ENCODE results near the gene PGK1. TPM values are rescaled to one million over a fixed set of nuclear protein-coding genes. Genes with fewer than 3 reads are reported as not detected.

Gene PGK1
- total RNA-seq, 1 experiment from 2014 or later = 607 TPM

DNA sequence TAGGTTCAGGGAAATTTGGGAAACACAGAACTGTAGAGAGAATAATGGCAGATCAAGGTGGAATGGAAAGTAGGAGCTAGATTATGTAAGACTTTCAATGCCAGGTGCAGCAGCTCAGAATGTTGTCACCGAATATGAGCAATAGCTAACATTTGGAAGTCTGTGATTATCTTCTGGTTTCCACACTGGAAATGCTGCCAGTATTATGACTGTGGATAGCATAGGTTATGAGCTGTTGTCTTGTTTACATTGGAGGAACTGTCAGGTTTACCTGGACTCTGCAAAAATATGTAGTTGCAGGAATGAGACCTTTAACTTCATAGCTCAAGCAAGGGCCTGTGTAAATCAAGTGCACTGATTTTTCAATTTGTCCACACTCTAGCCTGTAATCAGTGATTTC is 61.4 kb downstream of the PGK1 start (continued):
- TF ChIP-seq ETV6 (CRISPR knock-in tag; IDR thresholded peaks at IDR 0.05) (no peak), NFYB (CRISPR knock-in tag; conservative IDR thresholded peaks at IDR 0.05; ENCODE audit: low read depth) (no peak), ZNF263 (CRISPR knock-in tag; IDR thresholded peaks at IDR 0.05; ENCODE audit: low read depth) (no peak), RELA (CRISPR knock-in tag; IDR thresholded peaks at IDR 0.05; ENCODE audit: borderline replicate concordance) (no peak)
- TF ChIP-seq, protein P1, sequence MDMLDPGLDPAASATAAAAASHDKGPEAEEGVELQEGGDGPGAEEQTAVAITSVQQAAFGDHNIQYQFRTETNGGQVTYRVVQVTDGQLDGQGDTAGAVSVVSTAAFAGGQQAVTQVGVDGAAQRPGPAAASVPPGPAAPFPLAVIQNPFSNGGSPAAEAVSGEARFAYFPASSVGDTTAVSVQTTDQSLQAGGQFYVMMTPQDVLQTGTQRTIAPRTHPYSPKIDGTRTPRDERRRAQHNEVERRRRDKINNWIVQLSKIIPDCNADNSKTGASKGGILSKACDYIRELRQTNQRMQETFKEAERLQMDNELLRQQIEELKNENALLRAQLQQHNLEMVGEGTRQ (CRISPR knock-in tag; IDR thresholded peaks at IDR 0.05) = no peak
- TF ChIP-seq, protein P2, sequence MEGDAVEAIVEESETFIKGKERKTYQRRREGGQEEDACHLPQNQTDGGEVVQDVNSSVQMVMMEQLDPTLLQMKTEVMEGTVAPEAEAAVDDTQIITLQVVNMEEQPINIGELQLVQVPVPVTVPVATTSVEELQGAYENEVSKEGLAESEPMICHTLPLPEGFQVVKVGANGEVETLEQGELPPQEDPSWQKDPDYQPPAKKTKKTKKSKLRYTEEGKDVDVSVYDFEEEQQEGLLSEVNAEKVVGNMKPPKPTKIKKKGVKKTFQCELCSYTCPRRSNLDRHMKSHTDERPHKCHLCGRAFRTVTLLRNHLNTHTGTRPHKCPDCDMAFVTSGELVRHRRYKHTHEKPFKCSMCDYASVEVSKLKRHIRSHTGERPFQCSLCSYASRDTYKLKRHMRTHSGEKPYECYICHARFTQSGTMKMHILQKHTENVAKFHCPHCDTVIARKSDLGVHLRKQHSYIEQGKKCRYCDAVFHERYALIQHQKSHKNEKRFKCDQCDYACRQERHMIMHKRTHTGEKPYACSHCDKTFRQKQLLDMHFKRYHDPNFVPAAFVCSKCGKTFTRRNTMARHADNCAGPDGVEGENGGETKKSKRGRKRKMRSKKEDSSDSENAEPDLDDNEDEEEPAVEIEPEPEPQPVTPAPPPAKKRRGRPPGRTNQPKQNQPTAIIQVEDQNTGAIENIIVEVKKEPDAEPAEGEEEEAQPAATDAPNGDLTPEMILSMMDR (IDR thresholded peaks at IDR 0.05) = no peak
- TF ChIP-seq, protein P3, sequence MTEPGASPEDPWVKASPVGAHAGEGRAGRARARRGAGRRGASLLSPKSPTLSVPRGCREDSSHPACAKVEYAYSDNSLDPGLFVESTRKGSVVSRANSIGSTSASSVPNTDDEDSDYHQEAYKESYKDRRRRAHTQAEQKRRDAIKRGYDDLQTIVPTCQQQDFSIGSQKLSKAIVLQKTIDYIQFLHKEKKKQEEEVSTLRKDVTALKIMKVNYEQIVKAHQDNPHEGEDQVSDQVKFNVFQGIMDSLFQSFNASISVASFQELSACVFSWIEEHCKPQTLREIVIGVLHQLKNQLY (CRISPR knock-in tag; IDR thresholded peaks at IDR 0.05) = no peak
- TF ChIP-seq, protein P4, sequence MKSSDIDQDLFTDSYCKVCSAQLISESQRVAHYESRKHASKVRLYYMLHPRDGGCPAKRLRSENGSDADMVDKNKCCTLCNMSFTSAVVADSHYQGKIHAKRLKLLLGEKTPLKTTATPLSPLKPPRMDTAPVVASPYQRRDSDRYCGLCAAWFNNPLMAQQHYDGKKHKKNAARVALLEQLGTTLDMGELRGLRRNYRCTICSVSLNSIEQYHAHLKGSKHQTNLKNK (CRISPR knock-in tag; IDR thresholded peaks at IDR 0.05) = no peak
- TF ChIP-seq, protein P5, sequence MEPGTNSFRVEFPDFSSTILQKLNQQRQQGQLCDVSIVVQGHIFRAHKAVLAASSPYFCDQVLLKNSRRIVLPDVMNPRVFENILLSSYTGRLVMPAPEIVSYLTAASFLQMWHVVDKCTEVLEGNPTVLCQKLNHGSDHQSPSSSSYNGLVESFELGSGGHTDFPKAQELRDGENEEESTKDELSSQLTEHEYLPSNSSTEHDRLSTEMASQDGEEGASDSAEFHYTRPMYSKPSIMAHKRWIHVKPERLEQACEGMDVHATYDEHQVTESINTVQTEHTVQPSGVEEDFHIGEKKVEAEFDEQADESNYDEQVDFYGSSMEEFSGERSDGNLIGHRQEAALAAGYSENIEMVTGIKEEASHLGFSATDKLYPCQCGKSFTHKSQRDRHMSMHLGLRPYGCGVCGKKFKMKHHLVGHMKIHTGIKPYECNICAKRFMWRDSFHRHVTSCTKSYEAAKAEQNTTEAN (CRISPR knock-in tag; IDR thresholded peaks at IDR 0.05) = no peak

DNA sequence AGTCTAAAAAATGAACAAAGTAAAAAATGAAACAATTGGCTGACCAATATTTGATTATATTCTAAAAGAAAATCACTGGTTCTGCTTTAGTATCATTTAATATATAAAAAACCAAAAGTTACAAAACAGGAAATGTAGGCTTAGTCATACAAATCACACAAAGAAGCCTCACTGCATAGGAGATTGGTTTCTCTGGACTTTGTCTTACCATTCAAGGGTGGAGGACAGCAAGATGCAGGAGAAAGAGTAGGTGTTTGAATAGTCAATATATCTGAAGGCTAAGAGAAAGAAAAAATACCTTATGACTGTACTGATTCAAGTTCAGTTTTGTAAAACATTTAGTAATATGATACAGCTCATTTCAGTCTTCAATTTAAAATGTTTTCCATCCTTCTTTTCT is 64.0 kb downstream of the PGK1 start:
- ATAC-seq (no peak), DNase-seq (ENCODE audit: low spot score) (no peak)
- no peaks in the 10 kb centered on the region for H3K36me3 Mint-ChIP-seq
- H3K27ac Mint-ChIP-seq = no peak overlapping the region
- TF ChIP-seq, protein P6, sequence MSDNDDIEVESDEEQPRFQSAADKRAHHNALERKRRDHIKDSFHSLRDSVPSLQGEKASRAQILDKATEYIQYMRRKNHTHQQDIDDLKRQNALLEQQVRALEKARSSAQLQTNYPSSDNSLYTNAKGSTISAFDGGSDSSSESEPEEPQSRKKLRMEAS (CRISPR knock-in tag; IDR thresholded peaks at IDR 0.05) = no peak
- TF ChIP-seq, protein P7, sequence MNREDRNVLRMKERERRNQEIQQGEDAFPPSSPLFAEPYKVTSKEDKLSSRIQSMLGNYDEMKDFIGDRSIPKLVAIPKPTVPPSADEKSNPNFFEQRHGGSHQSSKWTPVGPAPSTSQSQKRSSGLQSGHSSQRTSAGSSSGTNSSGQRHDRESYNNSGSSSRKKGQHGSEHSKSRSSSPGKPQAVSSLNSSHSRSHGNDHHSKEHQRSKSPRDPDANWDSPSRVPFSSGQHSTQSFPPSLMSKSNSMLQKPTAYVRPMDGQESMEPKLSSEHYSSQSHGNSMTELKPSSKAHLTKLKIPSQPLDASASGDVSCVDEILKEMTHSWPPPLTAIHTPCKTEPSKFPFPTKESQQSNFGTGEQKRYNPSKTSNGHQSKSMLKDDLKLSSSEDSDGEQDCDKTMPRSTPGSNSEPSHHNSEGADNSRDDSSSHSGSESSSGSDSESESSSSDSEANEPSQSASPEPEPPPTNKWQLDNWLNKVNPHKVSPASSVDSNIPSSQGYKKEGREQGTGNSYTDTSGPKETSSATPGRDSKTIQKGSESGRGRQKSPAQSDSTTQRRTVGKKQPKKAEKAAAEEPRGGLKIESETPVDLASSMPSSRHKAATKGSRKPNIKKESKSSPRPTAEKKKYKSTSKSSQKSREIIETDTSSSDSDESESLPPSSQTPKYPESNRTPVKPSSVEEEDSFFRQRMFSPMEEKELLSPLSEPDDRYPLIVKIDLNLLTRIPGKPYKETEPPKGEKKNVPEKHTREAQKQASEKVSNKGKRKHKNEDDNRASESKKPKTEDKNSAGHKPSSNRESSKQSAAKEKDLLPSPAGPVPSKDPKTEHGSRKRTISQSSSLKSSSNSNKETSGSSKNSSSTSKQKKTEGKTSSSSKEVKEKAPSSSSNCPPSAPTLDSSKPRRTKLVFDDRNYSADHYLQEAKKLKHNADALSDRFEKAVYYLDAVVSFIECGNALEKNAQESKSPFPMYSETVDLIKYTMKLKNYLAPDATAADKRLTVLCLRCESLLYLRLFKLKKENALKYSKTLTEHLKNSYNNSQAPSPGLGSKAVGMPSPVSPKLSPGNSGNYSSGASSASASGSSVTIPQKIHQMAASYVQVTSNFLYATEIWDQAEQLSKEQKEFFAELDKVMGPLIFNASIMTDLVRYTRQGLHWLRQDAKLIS (CRISPR knock-in tag; IDR thresholded peaks at IDR 0.05; ENCODE audit: borderline replicate concordance) = no peak
- no peak for TF ChIP-seq NFATC4 (CRISPR knock-in tag; IDR thresholded peaks at IDR 0.05)
- TF ChIP-seq ZNF396 (CRISPR knock-in tag; IDR thresholded peaks at IDR 0.05; ENCODE audit: borderline replicate concordance) = no peak
- TF ChIP-seq ELF4 (CRISPR knock-in tag; IDR thresholded peaks at IDR 0.05; ENCODE audit: low read depth) = no peak
- no peak for TF ChIP-seq JUN (CRISPR knock-in tag; IDR thresholded peaks at IDR 0.05)
- TF ChIP-seq, protein P1 (CRISPR knock-in tag; IDR thresholded peaks at IDR 0.05) = no peak
- TF ChIP-seq, protein P8, sequence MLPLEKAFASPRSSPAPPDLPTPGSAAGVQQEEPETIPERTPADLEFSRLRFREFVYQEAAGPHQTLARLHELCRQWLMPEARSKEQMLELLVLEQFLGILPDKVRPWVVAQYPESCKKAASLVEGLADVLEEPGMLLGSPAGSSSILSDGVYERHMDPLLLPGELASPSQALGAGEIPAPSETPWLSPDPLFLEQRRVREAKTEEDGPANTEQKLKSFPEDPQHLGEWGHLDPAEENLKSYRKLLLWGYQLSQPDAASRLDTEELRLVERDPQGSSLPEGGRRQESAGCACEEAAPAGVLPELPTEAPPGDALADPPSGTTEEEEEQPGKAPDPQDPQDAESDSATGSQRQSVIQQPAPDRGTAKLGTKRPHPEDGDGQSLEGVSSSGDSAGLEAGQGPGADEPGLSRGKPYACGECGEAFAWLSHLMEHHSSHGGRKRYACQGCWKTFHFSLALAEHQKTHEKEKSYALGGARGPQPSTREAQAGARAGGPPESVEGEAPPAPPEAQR (CRISPR knock-in tag; IDR thresholded peaks at IDR 0.05) = no peak
- H3K9me3 Mint-ChIP-seq = no peaks in the 10 kb centered on the region; the same call in 1 of the 2 replicates
- ChIA-PET CTCF (no interaction called here), POLR2A (no interaction called here)
- H3K4me3 Mint-ChIP-seq = no peak overlapping the region
- no peaks in the 10 kb centered on the region for H3K27me3 Mint-ChIP-seq (ENCODE audit: low read depth)
- peaks cover 17% of the 10 kb centered on the region for H3K4me1 Mint-ChIP-seq

Measured in WTC11 (cell line).